Lower leg skin (tissue), 3 donors: ENCODE results near the gene ADGRF3.

Source experiments
- POLR2A ChIP-seq, 2 donors: fragments of 450-650 bp; IDR thresholded peaks; one replicate each; pipeline ENCODE4 v1.6.1; 2016 to 2017; ENCODE audit warnings: antibody characterized with exemption in 2 of 2, mild to moderate bottlenecking in 1 of 2, moderate library complexity in 1 of 2
- TF ChIP-seq, protein P1 (sequence below), 3 donors: fragments of 450-650 bp; IDR thresholded peaks; one replicate each; pipeline ENCODE4 v1.5.1; 2016; ENCODE audit warnings: antibody characterized with exemption in 3 of 3, mild to moderate bottlenecking in 3 of 3, moderate library complexity in 2 of 3

DNA sequence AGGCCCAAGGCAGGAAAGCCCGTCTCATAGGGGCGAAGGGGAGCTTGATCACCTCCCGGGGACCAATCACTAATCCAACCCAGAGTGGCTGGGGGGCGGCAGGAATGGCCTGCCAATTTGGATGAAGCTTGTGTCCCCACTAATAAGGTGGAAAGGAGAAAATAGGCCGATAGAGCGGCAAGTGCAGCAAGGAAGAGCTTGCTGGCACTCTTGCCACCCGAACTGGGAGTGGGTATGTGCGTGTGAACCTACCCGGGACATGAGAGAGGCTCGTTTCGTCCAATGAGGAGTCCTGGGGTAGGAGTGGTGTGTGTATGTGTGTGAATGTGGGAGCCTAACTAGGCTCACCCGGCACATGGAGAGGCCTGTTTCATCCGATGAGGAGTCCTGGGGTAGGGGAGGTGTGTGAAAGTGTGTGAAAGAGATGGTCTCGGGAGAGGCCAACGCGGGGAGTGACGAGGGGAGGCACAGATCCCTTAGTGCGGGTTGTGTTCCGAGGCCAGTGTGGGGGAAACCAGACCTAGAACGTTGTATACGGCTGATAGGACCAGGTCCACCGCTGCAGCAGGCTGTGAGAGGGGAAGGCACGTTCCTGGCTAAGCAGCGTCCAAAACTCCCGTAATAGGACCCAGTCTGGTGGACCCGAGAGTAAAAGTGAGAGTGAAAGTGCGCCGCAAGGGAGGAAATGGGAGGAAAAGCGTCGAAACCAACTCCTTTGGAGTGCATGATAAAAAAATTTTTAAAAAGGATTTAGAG is 47.8 kb downstream of the ADGRF3 start:
- TF ChIP-seq, protein P1, sequence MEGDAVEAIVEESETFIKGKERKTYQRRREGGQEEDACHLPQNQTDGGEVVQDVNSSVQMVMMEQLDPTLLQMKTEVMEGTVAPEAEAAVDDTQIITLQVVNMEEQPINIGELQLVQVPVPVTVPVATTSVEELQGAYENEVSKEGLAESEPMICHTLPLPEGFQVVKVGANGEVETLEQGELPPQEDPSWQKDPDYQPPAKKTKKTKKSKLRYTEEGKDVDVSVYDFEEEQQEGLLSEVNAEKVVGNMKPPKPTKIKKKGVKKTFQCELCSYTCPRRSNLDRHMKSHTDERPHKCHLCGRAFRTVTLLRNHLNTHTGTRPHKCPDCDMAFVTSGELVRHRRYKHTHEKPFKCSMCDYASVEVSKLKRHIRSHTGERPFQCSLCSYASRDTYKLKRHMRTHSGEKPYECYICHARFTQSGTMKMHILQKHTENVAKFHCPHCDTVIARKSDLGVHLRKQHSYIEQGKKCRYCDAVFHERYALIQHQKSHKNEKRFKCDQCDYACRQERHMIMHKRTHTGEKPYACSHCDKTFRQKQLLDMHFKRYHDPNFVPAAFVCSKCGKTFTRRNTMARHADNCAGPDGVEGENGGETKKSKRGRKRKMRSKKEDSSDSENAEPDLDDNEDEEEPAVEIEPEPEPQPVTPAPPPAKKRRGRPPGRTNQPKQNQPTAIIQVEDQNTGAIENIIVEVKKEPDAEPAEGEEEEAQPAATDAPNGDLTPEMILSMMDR (IDR thresholded peaks at IDR 0.05), result no peak
- TF ChIP-seq POLR2A (IDR thresholded peaks at IDR 0.05), result no peak
